GM23338 (cell line): ENCODE results near the gene CD44. TPM values are rescaled to one million over a fixed set of nuclear protein-coding genes. Genes with fewer than 3 reads are reported as not detected.

Experiments used
- ATAC-seq: fragments of 200-7000 bp; cut with Tn5 transposase; 3 replicates; pipeline ENCODE4 v1.9.1; 2020
- DNase-seq: peaks from one replicate; pipeline ENCODE4 v3.0.0-alpha.2; 2015; ENCODE audit warnings: low spot score
- H2AFZ ChIP-seq: fragments of 200-600 bp; sonication (generic); 2 replicates; pipeline ENCODE4 v1.8.0; 2016; ENCODE audit warnings: antibody characterized with exemption, mild to moderate bottlenecking, moderate library complexity
- H3F3A ChIP-seq: fragments of 200-600 bp; sonication (generic); replicated peaks from 2 replicates; pipeline ENCODE4 v1.8.0; 2017; ENCODE audit warnings: antibody characterized with exemption, mixed run types, low read depth
- H3K27ac ChIP-seq: fragments of 200-600 bp; sonication (generic); 2 replicates; pipeline ENCODE4 v1.6.1; 2016; ENCODE audit warnings: low read depth
- H3K27me3 ChIP-seq: fragments of 200-600 bp; sonication (generic); 2 replicates; pipeline ENCODE4 v1.8.0; 2016; ENCODE audit warnings: mild to moderate bottlenecking, mixed run types, moderate library complexity; ENCODE audit not compliant: insufficient read depth
- H3K36me3 ChIP-seq: fragments of 200-600 bp; sonication (generic); 2 replicates; pipeline ENCODE4 v1.8.0; 2016; ENCODE audit warnings: mild to moderate bottlenecking; ENCODE audit not compliant: insufficient read depth
- H3K4me1 ChIP-seq: fragments of 200-600 bp; sonication (generic); 2 replicates; pipeline ENCODE4 v1.8.0; 2016; ENCODE audit warnings: mild to moderate bottlenecking, moderate library complexity; ENCODE audit not compliant: insufficient read depth
- H3K4me2 ChIP-seq: fragments of 200-600 bp; sonication (generic); 2 replicates; pipeline ENCODE4 v1.7.1; 2017; ENCODE audit warnings: mixed run types
- H3K4me3 ChIP-seq: fragments of 200-600 bp; sonication (generic); 2 replicates; pipeline ENCODE4 v1.6.1; 2016; ENCODE audit warnings: mixed run types
- H3K79me2 ChIP-seq: fragments of 200-600 bp; sonication (generic); replicated peaks from 2 replicates; pipeline ENCODE4 v1.8.0; 2017; ENCODE audit warnings: mild to moderate bottlenecking; ENCODE audit not compliant: insufficient read depth
- H3K9me2 ChIP-seq: fragments of 200-600 bp; sonication (generic); 2 replicates; pipeline ENCODE4 v1.8.0; 2017; ENCODE audit not compliant: insufficient read depth
- H4K20me1 ChIP-seq: fragments of 200-600 bp; sonication (generic); replicated peaks from 2 replicates; pipeline ENCODE4 v1.8.0; 2017; ENCODE audit warnings: mild to moderate bottlenecking; ENCODE audit not compliant: insufficient read depth
- H3K27ac Mint-ChIP-seq: 2 replicates; pipeline ENCODE4 v1.8.0; 2020; ENCODE audit warnings: inconsistent platforms, mild to moderate bottlenecking, moderate library complexity, mixed read lengths
- H3K27me3 Mint-ChIP-seq: 3 replicates; pipeline ENCODE4 v1.8.0; 2022; ENCODE audit warnings: low read depth, mild to moderate bottlenecking, moderate library complexity, mixed read lengths, inconsistent platforms; ENCODE audit not compliant: insufficient read depth, poor library complexity
- H3K36me3 Mint-ChIP-seq: 3 replicates; pipeline ENCODE4 v1.8.0; 2021; ENCODE audit warnings: low read depth, mild to moderate bottlenecking, inconsistent platforms, moderate library complexity, mixed read lengths
- H3K4me1 Mint-ChIP-seq: 3 replicates; pipeline ENCODE4 v1.8.0; 2020; ENCODE audit warnings: mild to moderate bottlenecking, inconsistent platforms, mixed read lengths
- H3K4me3 Mint-ChIP-seq: 3 replicates; pipeline ENCODE4 v1.8.0; 2021; ENCODE audit warnings: moderate library complexity, mild to moderate bottlenecking, inconsistent platforms, mixed read lengths
- H3K9me3 Mint-ChIP-seq: 3 replicates; pipeline ENCODE4 v1.8.0; 2020; ENCODE audit warnings: moderate library complexity, mild to moderate bottlenecking, inconsistent platforms, mixed read lengths
- CTCF ChIP-seq, 2 experiments: fragments of 200-600 bp in 1 of 2; sonication (generic) in 1 of 2; conservative IDR thresholded peaks; 2 replicates each; pipeline versions ENCODE4 v1.5.1 to v1.6.1; 2016 to 2017; ENCODE audit warnings: antibody characterized with exemption in 2 of 2, low read depth in 2 of 2, mild to moderate bottlenecking in 2 of 2, moderate library complexity in 1 of 2
- EZH2 ChIP-seq: fragments of 200-600 bp; sonication (generic); IDR thresholded peaks from one replicate; pipeline ENCODE4 v1.8.0; 2017; ENCODE audit warnings: antibody characterized with exemption, mild to moderate bottlenecking, low read depth; ENCODE audit not compliant: unreplicated experiment
- EZH2phosphoT487 ChIP-seq: fragments of 200-600 bp; sonication (generic); IDR thresholded peaks from one replicate; pipeline ENCODE4 v1.8.1; 2018; ENCODE audit warnings: antibody characterized with exemption; ENCODE audit not compliant: unreplicated experiment
- NANOG ChIP-seq: IDR thresholded peaks from 2 replicates; pipeline ENCODE4 v1.6.1; 2016; ENCODE audit warnings: antibody characterized with exemption, borderline replicate concordance
- STAT1 ChIP-seq: IDR thresholded peaks from one replicate; pipeline ENCODE4 v1.6.1; 2016; ENCODE audit warnings: antibody characterized with exemption; ENCODE audit not compliant: unreplicated experiment
- polyA plus RNA-seq: library from polyadenylated mRNA; unstranded; fragments of >200 nt; fragmentation: Nextera tagmentation; extraction: Ambion mirVana; gene quantifications from 2 replicates; pipeline ENCODE4 v1.2.1, GENCODE V29; 2016
- total RNA-seq: library from RNA; depleted of rRNA; stranded (reverse); fragments of >200 nt; shearing (Covaris generic); gene quantifications from 2 replicates; pipeline ENCODE4 v1.2.3, GENCODE V29; 2014
- TF ChIP-seq, protein P1 (sequence below): fragments of 250-450 bp; sonication (Bioruptor Pico); IDR thresholded peaks from 2 replicates; pipeline ENCODE4 v1.5.0; 2020; ENCODE audit warnings: mild to moderate bottlenecking, moderate library complexity

CD44 gene
- total and polyA plus RNA-seq, 2 experiments from 2014 or later = 4.0 to 10.1 TPM

GRCh38 chr11:35197292-35197691 lies 58.3 kb downstream of the CD44 start:
- no peak overlapping the region for H3K27ac Mint-ChIP-seq
- no peaks in the 10 kb centered on the region for H3K4me1 ChIP-seq
- no peaks in the 10 kb centered on the region for H4K20me1 ChIP-seq
- no peaks in the 10 kb centered on the region for H3K27me3 ChIP-seq
- no peak overlapping the region for H3K4me3 ChIP-seq
- H3K27ac ChIP-seq = no peak overlapping the region
- ATAC-seq (no peak), DNase-seq (no peak)
- H3K4me3 Mint-ChIP-seq = no peak overlapping the region
- no peak for TF ChIP-seq EZH2phosphoT487
- TF ChIP-seq EZH2 = no peak
- TF ChIP-seq, protein P1, sequence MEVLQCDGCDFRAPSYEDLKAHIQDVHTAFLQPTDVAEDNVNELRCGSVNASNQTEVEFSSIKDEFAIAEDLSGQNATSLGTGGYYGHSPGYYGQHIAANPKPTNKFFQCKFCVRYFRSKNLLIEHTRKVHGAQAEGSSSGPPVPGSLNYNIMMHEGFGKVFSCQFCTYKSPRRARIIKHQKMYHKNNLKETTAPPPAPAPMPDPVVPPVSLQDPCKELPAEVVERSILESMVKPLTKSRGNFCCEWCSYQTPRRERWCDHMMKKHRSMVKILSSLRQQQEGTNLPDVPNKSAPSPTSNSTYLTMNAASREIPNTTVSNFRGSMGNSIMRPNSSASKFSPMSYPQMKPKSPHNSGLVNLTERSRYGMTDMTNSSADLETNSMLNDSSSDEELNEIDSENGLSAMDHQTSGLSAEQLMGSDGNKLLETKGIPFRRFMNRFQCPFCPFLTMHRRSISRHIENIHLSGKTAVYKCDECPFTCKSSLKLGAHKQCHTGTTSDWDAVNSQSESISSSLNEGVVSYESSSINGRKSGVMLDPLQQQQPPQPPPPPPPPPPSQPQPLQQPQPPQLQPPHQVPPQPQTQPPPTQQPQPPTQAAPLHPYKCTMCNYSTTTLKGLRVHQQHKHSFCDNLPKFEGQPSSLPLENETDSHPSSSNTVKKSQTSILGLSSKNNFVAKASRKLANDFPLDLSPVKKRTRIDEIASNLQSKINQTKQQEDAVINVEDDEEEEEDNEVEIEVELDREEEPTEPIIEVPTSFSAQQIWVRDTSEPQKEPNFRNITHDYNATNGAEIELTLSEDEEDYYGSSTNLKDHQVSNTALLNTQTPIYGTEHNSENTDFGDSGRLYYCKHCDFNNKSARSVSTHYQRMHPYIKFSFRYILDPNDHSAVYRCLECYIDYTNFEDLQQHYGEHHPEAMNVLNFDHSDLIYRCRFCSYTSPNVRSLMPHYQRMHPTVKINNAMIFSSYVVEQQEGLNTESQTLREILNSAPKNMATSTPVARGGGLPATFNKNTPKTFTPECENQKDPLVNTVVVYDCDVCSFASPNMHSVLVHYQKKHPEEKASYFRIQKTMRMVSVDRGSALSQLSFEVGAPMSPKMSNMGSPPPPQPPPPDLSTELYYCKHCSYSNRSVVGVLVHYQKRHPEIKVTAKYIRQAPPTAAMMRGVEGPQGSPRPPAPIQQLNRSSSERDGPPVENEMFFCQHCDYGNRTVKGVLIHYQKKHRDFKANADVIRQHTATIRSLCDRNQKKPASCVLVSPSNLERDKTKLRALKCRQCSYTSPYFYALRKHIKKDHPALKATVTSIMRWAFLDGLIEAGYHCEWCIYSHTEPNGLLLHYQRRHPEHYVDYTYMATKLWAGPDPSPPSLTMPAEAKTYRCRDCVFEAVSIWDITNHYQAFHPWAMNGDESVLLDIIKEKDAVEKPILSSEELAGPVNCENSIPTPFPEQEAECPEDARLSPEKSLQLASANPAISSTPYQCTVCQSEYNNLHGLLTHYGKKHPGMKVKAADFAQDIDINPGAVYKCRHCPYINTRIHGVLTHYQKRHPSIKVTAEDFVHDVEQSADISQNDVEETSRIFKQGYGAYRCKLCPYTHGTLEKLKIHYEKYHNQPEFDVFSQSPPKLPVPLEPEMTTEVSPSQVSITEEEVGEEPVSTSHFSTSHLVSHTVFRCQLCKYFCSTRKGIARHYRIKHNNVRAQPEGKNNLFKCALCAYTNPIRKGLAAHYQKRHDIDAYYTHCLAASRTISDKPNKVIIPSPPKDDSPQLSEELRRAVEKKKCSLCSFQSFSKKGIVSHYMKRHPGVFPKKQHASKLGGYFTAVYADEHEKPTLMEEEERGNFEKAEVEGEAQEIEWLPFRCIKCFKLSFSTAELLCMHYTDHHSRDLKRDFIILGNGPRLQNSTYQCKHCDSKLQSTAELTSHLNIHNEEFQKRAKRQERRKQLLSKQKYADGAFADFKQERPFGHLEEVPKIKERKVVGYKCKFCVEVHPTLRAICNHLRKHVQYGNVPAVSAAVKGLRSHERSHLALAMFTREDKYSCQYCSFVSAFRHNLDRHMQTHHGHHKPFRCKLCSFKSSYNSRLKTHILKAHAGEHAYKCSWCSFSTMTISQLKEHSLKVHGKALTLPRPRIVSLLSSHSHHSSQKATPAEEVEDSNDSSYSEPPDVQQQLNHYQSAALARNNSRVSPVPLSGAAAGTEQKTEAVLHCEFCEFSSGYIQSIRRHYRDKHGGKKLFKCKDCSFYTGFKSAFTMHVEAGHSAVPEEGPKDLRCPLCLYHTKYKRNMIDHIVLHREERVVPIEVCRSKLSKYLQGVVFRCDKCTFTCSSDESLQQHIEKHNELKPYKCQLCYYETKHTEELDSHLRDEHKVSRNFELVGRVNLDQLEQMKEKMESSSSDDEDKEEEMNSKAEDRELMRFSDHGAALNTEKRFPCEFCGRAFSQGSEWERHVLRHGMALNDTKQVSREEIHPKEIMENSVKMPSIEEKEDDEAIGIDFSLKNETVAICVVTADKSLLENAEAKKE (CRISPR knock-in tag) = no peak
- TF ChIP-seq CTCF (conservative IDR thresholded peaks at IDR 0.05; ENCODE audit: low read depth in 2 of 2) = no peak
- no peak for TF ChIP-seq NANOG
- no peak for TF ChIP-seq STAT1
- no peaks in the 10 kb centered on the region for H3K4me1 Mint-ChIP-seq
- no peaks in the 10 kb centered on the region for H3K36me3 Mint-ChIP-seq
- H3K36me3 ChIP-seq = no peaks in the 10 kb centered on the region
- no peak overlapping the region for H2AFZ ChIP-seq
- H3K9me3 Mint-ChIP-seq = no peaks in the 10 kb centered on the region
- H3K9me2 ChIP-seq = peaks cover 13% of the 10 kb centered on the region
- no peaks in the 10 kb centered on the region for H3F3A ChIP-seq
- no peaks in the 10 kb centered on the region for H3K79me2 ChIP-seq
- no peak overlapping the region for H3K4me2 ChIP-seq
- H3K27me3 Mint-ChIP-seq = no peaks in the 10 kb centered on the region
